Activated CD8-positive, alpha-beta memory T cell treated with anti-CD3 and anti-CD28 coated beads, Interleukin-2, amount 50 U/mL, for 24 hours (primary cell): Measurements from ENCODE around the gene SLC38A9.
"Not testable (repeated sequence)": the region's sequence is repeated elsewhere in the genome, so short reads cannot be mapped to it uniquely, and the experiment has no call there.

ENCODE experiments used
- DNase-seq: peaks from one replicate; pipeline ENCODE4 v3.0.0-alpha.2; 2020; ENCODE audit errors: extremely low read depth

SLC38A9 gene

GRCh38 chr5:55712023-55712859 is at the start of gene SLC38A9:
TSS of gene SLC38A9 (minus strand) at chr5:55712324. CDS start at chr5:55697958, 14,366 bp downstream.
- peak; percentile 78 for DNase-seq

- not testable (repeated sequence) for DNase-seq
Observed at GRCh38 chr5:55761721-55762120, 49.6 kb upstream of the SLC38A9 start.

- no peak for DNase-seq
Observed at GRCh38 chr5:55758714-55759113, 46.6 kb upstream of the SLC38A9 start.

- DNase-seq = no peak
Observed at GRCh38 chr5:55758231-55758630, 46.1 kb upstream of the SLC38A9 start.

GRCh38 chr5:55750499-55750898 is 38.4 kb upstream of the SLC38A9 start:
- DNase-seq = no peak

- no peak for DNase-seq
Observed at GRCh38 chr5:55750063-55750462, 37.9 kb upstream of the SLC38A9 start.

- no peak for DNase-seq
Observed at GRCh38 chr5:55749387-55749786, 37.3 kb upstream of the SLC38A9 start.

- DNase-seq = no peak
Observed at GRCh38 chr5:55747778-55748318, 35.7 kb upstream of the SLC38A9 start.

- DNase-seq = no peak
Observed at GRCh38 chr5:55742778-55743177, 30.7 kb upstream of the SLC38A9 start.

GRCh38 chr5:55737793-55738192 is 25.7 kb upstream of the SLC38A9 start, which contains the start of gene DDX4:
TSS of gene DDX4 (plus strand) at chr5:55738061. CDS start at chr5:55738964, 903 bp downstream.
- no peak for DNase-seq

GRCh38 chr5:55734658-55735057 is 22.5 kb upstream of the SLC38A9 start:
- DNase-seq = no peak

- no peak for DNase-seq
Observed at GRCh38 chr5:55732585-55732984, 20.5 kb upstream of the SLC38A9 start.

- DNase-seq = no peak
Observed at GRCh38 chr5:55731848-55732247, 19.7 kb upstream of the SLC38A9 start.

GRCh38 chr5:55724281-55724680 is 12.2 kb upstream of the SLC38A9 start:
- no peak for DNase-seq

- no peak for DNase-seq
Observed at GRCh38 chr5:55720188-55720703, 8.1 kb upstream of the SLC38A9 start.

- DNase-seq = not testable (repeated sequence)
Observed at GRCh38 chr5:55719026-55719425, 6.9 kb upstream of the SLC38A9 start.

- DNase-seq = no peak
Observed at GRCh38 chr5:55715519-55716078, 3.5 kb upstream of the SLC38A9 start.

GRCh38 chr5:55714749-55715148 is 2.6 kb upstream of the SLC38A9 start:
- DNase-seq = no peak

- no peak for DNase-seq
Observed at GRCh38 chr5:55714339-55714738, 2.2 kb upstream of the SLC38A9 start.

- no peak for DNase-seq
Observed at GRCh38 chr5:55713871-55714270, 1.7 kb upstream of the SLC38A9 start.

GRCh38 chr5:55711507-55712022 is 559 bp downstream of the SLC38A9 start:
- DNase-seq = no peak

GRCh38 chr5:55708732-55709131 is 3.4 kb downstream of the SLC38A9 start:
- no peak for DNase-seq
